ENCODE results near the gene GPRIN3. TPM values are rescaled to one million over a fixed set of nuclear protein-coding genes. Genes with fewer than 3 reads are reported as not detected.
A peak's percentile ranks its signal among the peaks of the same experiment; 100 is the strongest.

GPRIN3 gene
- total RNA-seq, 1 donor from 2014 or later = 94.3 TPM

DNA sequence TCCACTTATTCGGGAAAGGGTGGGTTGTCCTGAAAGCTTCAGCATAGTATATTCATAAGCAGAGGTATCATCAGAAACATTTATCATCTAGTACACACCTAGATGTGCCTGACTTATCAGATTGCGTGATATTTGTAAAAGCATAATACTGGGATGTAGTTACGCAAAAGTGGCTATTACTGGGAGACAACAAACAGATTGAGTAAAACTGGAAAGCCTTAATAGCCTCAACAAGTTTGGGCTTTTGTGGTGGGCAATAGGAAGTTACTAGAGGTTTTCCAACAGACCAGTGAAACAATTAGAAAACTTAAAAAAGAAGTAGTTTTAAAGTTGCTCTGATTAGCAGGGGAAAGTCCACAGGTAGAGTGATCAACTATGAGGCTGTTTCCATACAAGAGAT lies 39.8 kb downstream of the GPRIN3 start:
- peaks cover 31% of the 10 kb centered on the region for H3K4me1 Mint-ChIP-seq (ENCODE audit: low read depth, unreplicated experiment)
- no peak for DNase-seq
- TF ChIP-seq, protein P1, sequence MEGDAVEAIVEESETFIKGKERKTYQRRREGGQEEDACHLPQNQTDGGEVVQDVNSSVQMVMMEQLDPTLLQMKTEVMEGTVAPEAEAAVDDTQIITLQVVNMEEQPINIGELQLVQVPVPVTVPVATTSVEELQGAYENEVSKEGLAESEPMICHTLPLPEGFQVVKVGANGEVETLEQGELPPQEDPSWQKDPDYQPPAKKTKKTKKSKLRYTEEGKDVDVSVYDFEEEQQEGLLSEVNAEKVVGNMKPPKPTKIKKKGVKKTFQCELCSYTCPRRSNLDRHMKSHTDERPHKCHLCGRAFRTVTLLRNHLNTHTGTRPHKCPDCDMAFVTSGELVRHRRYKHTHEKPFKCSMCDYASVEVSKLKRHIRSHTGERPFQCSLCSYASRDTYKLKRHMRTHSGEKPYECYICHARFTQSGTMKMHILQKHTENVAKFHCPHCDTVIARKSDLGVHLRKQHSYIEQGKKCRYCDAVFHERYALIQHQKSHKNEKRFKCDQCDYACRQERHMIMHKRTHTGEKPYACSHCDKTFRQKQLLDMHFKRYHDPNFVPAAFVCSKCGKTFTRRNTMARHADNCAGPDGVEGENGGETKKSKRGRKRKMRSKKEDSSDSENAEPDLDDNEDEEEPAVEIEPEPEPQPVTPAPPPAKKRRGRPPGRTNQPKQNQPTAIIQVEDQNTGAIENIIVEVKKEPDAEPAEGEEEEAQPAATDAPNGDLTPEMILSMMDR (IDR thresholded peaks at IDR 0.05; ENCODE audit: partially characterized antibody, unreplicated experiment) = no peak
- no peak overlapping the region for H3K27ac Mint-ChIP-seq (ENCODE audit: unreplicated experiment)
- H3K36me3 Mint-ChIP-seq (ENCODE audit: unreplicated experiment) = no peaks in the 10 kb centered on the region
- H3K9me3 Mint-ChIP-seq (ENCODE audit: unreplicated experiment) = peaks cover 2% of the 10 kb centered on the region
- H3K4me3 Mint-ChIP-seq (ENCODE audit: unreplicated experiment) = no peak overlapping the region
- peaks cover 3% of the 10 kb centered on the region for H3K27me3 Mint-ChIP-seq (ENCODE audit: unreplicated experiment)

DNA sequence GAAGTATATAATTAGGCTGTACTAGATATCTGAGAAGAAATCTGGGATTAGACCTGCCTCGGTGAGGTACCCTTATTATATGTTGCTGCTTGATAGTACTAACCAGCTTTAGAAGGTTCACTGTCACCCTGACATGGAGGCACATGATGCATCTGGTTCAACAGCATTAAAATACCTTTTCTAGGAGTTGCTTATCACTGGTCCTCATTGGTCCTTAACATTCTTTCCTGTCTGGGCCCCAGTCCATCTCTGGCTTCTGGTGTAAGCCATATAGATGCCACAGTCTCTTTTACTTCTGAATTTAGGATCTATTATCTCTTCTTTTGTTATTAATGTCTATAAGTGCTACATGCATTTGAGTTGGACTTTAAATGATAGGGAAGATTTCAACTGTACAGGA lies 40.2 kb downstream of the GPRIN3 start:
- Mint-ChIP-seq H3K36me3 (ENCODE audit: unreplicated experiment) (no peaks in the 10 kb centered on the region), H3K9me3 (ENCODE audit: unreplicated experiment) (peaks cover 2% of the 10 kb centered on the region), H3K4me1 (ENCODE audit: low read depth, unreplicated experiment) (peaks cover 35% of the 10 kb centered on the region), H3K27ac (ENCODE audit: unreplicated experiment) (no peak overlapping the region), H3K4me3 (ENCODE audit: unreplicated experiment) (no peak overlapping the region), H3K27me3 (ENCODE audit: unreplicated experiment) (peaks cover 3% of the 10 kb centered on the region)
- no peak for DNase-seq
- TF ChIP-seq, protein P1 (IDR thresholded peaks at IDR 0.05; ENCODE audit: partially characterized antibody, unreplicated experiment) = no peak

GRCh38 chr4:89266128-89266527 lies 41.5 kb downstream of the GPRIN3 start:
- no peaks in the 10 kb centered on the region for H3K36me3 Mint-ChIP-seq (ENCODE audit: unreplicated experiment)
- DNase-seq = no peak
- no peak overlapping the region for H3K27ac Mint-ChIP-seq (ENCODE audit: unreplicated experiment)
- peaks cover 2% of the 10 kb centered on the region for H3K9me3 Mint-ChIP-seq (ENCODE audit: unreplicated experiment)
- H3K27me3 Mint-ChIP-seq (ENCODE audit: unreplicated experiment) = peaks cover 4% of the 10 kb centered on the region
- H3K4me3 Mint-ChIP-seq (ENCODE audit: unreplicated experiment) = no peak overlapping the region
- TF ChIP-seq, protein P1 (IDR thresholded peaks at IDR 0.05; ENCODE audit: partially characterized antibody, unreplicated experiment) = no peak
- peaks cover 34% of the 10 kb centered on the region for H3K4me1 Mint-ChIP-seq (ENCODE audit: low read depth, unreplicated experiment)

DNA sequence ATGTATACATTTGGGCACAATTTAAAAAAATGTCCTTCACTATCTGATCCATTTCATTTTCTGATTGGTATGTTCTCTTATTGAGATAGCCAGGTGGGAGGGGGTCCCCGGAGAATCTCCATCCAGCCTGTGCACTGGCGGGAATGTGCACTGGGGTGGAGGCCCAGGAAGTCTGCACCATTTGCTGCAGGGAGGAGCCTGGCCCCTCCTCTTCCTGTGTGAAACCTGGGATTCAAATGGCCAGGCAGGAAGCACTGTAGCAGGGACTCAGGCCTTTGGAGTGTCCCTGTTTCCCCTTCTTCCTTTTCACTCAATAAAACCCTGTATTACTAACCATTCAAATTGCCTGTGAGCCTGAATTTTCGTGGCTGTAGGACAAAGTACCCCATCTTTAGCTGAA lies 44.3 kb downstream of the GPRIN3 start:
- no peak overlapping the region for H3K4me3 Mint-ChIP-seq (ENCODE audit: unreplicated experiment)
- peak; percentile 32 for DNase-seq
- TF ChIP-seq, protein P1 (IDR thresholded peaks at IDR 0.05; ENCODE audit: partially characterized antibody, unreplicated experiment) = no peak

GRCh38 chr4:89259301-89260028 lies 48.1 kb downstream of the GPRIN3 start:
- Mint-ChIP-seq H3K9me3 (ENCODE audit: unreplicated experiment) (peaks cover 3% of the 10 kb centered on the region), H3K36me3 (ENCODE audit: unreplicated experiment) (peaks cover 5% of the 10 kb centered on the region), H3K27ac (ENCODE audit: unreplicated experiment) (no peak overlapping the region), H3K27me3 (ENCODE audit: unreplicated experiment) (peaks cover 2% of the 10 kb centered on the region), H3K4me3 (ENCODE audit: unreplicated experiment) (peak overlapping the region; percentile 16), H3K4me1 (ENCODE audit: low read depth, unreplicated experiment) (peaks cover 73% of the 10 kb centered on the region)
- no peak for DNase-seq
- TF ChIP-seq, protein P1 (IDR thresholded peaks at IDR 0.05; ENCODE audit: partially characterized antibody, unreplicated experiment) = no peak

More for the DNA sequence above, 44.3 kb downstream of the GPRIN3 start:
- H3K4me1 Mint-ChIP-seq (ENCODE audit: low read depth, unreplicated experiment) = peaks cover 49% of the 10 kb centered on the region
- H3K36me3 Mint-ChIP-seq (ENCODE audit: unreplicated experiment) = no peaks in the 10 kb centered on the region
- peaks cover under 1% of the 10 kb centered on the region for H3K9me3 Mint-ChIP-seq (ENCODE audit: unreplicated experiment)
- no peak overlapping the region for H3K27ac Mint-ChIP-seq (ENCODE audit: unreplicated experiment)
- peaks cover 5% of the 10 kb centered on the region for H3K27me3 Mint-ChIP-seq (ENCODE audit: unreplicated experiment)

Measured in glutamatergic neuron (in vitro differentiated cells).